CD14-positive monocyte (primary cell): ENCODE data around the gene TRAF5. TPM values are rescaled to one million over a fixed set of nuclear protein-coding genes. Genes with fewer than 3 reads are reported as not detected.

Experiments
- DNase-seq, 3 donors: peaks; one replicate each; pipeline ENCODE4 v3.0.0-alpha.2; 2011 to 2022
- H2AFZ ChIP-seq: 2 replicates; pipeline ENCODE4 v1.6.0; 2012; ENCODE audit warnings: mild to moderate bottlenecking, low read depth, low read length, inconsistent platforms; ENCODE audit not compliant: insufficient read depth, poor library complexity, severe bottlenecking
- H3K27ac ChIP-seq, 2 donors: 1 replicate in 1 of 2; 2 replicates in 1 of 2; pipeline ENCODE4 v1.5.1; 2012 to 2013; ENCODE audit warnings: low read length in 2 of 2, control low read depth in 1 of 2, inconsistent platforms in 1 of 2, low read depth in 1 of 2, mild to moderate bottlenecking in 1 of 2
- H3K27me3 ChIP-seq, 2 donors: one replicate each; pipeline versions ENCODE4 v1.6.0 to v1.6.1; 2011 to 2013; ENCODE audit warnings: low read length in 2 of 2; ENCODE audit not compliant: control insufficient read depth in 2 of 2, insufficient read depth in 2 of 2
- H3K36me3 ChIP-seq, 2 donors: replicated peaks in 1 of 2; 1 replicate in 1 of 2; 2 replicates in 1 of 2; pipeline versions ENCODE4 v1.5.1 to v1.6.1; 2012 to 2013; ENCODE audit warnings: low read length in 2 of 2, control low read depth in 1 of 2, inconsistent platforms in 1 of 2, mild to moderate bottlenecking in 1 of 2; ENCODE audit not compliant: insufficient read depth in 2 of 2, control insufficient read depth in 1 of 2
- H3K4me1 ChIP-seq, 2 donors: 1 replicate in 1 of 2; 2 replicates in 1 of 2; pipeline versions ENCODE4 v1.5.1 to v1.6.1; 2012 to 2013; ENCODE audit warnings: low read length in 2 of 2, control low read depth in 1 of 2, inconsistent platforms in 1 of 2, mild to moderate bottlenecking in 1 of 2, moderate library complexity in 1 of 2; ENCODE audit not compliant: insufficient read depth in 2 of 2, control insufficient read depth in 1 of 2
- H3K4me2 ChIP-seq: replicated peaks from 2 replicates; pipeline ENCODE3; 2012; ENCODE audit warnings: low read length, moderate library complexity, mild to moderate bottlenecking; ENCODE audit not compliant: poor library complexity, severe bottlenecking; ENCODE audit errors: extremely low read depth
- H3K4me3 ChIP-seq, 3 experiments: fragments of 200-600 bp in 1 of 3; sonication (generic) in 1 of 3; replicated peaks in 1 of 3; 1 replicate in 2 of 3; 2 replicates in 1 of 3; pipeline ENCODE4 v1.5.1; 2011 to 2013; ENCODE audit warnings: low read length in 3 of 3, mild to moderate bottlenecking in 3 of 3, control low read depth in 2 of 3, low read depth in 2 of 3, inconsistent platforms in 1 of 3, moderate library complexity in 1 of 3
- H3K79me2 ChIP-seq: 2 replicates; pipeline ENCODE4 v1.6.0; 2012; ENCODE audit warnings: mild to moderate bottlenecking, control low read depth, inconsistent platforms, low read length, moderate library complexity; ENCODE audit not compliant: insufficient read depth
- H3K9ac ChIP-seq: 2 replicates; pipeline ENCODE4 v1.6.0; 2017; ENCODE audit warnings: low read length, mild to moderate bottlenecking; ENCODE audit not compliant: insufficient read depth, poor library complexity, severe bottlenecking
- H3K9me3 ChIP-seq, 2 donors: replicated peaks in 1 of 2; 1 replicate in 1 of 2; 2 replicates in 1 of 2; pipeline versions ENCODE4 v1.5.1 to v1.6.1; 2012 to 2013; ENCODE audit warnings: low read length in 2 of 2, control low read depth in 1 of 2; ENCODE audit not compliant: control insufficient read depth in 1 of 2, insufficient read depth in 1 of 2
- H4K20me1 ChIP-seq: 2 replicates; pipeline ENCODE4 v1.6.0; 2012; ENCODE audit warnings: mild to moderate bottlenecking, low read length, control low read depth, moderate library complexity; ENCODE audit not compliant: insufficient read depth
- H3K27ac Mint-ChIP-seq, 7 donors: one replicate each; pipeline ENCODE4 v1.8.0; 2020; ENCODE audit warnings: mild to moderate bottlenecking in 7 of 7, mixed read lengths in 7 of 7, moderate library complexity in 6 of 7, inconsistent platforms in 2 of 7
- H3K27me3 Mint-ChIP-seq, 3 donors: one replicate each; pipeline ENCODE4 v1.8.0; 2021 to 2022; ENCODE audit warnings: low read depth in 3 of 3, mild to moderate bottlenecking in 3 of 3, mixed read lengths in 3 of 3, moderate library complexity in 3 of 3, inconsistent platforms in 1 of 3
- H3K36me3 Mint-ChIP-seq, 2 donors: one replicate each; pipeline ENCODE4 v1.8.0; 2020; ENCODE audit warnings: mixed read lengths in 2 of 2, inconsistent platforms in 1 of 2, mild to moderate bottlenecking in 1 of 2
- H3K4me1 Mint-ChIP-seq: one replicate; pipeline ENCODE4 v1.8.0; 2020; ENCODE audit warnings: mild to moderate bottlenecking, mixed read lengths
- H3K4me3 Mint-ChIP-seq, 2 donors: one replicate each; pipeline ENCODE4 v1.8.0; 2020; ENCODE audit warnings: mild to moderate bottlenecking in 2 of 2, mixed read lengths in 2 of 2, moderate library complexity in 1 of 2
- H3K9me3 Mint-ChIP-seq, 7 donors: one replicate each; pipeline ENCODE4 v1.8.0; 2020 to 2022; ENCODE audit warnings: mixed read lengths in 7 of 7, mild to moderate bottlenecking in 6 of 7, moderate library complexity in 6 of 7, inconsistent platforms in 2 of 7
- CTCF ChIP-seq: fragments of 200-600 bp; IDR thresholded peaks from one replicate; pipeline ENCODE4 v1.8.0; 2022; ENCODE audit warnings: antibody characterized with exemption, mild to moderate bottlenecking
- WGBS: methylation state at CpG from one replicate; pipeline ENCODE4 v1.1.5; 2013; ENCODE audit warnings: missing lambda C conversion rate; ENCODE audit not compliant: insufficient coverage; 5-methylcytosine and 5-hydroxymethylcytosine counted together
- intact Hi-C, 2 donors: fragments of 100-400 bp; cut with micrococcal nuclease; formaldehyde crosslinking; loops; one replicate each; pipeline versions ENCODE4 v1.15.0 to v1.15.1; 2023
- polyA plus RNA-seq, 3 donors: library from polyadenylated mRNA; depleted of rRNA in 1 of 3; unstranded in 2 of 3; stranded (reverse) in 1 of 3; fragments of 300-500 nt in 2 of 3; fragments of >200 nt in 1 of 3; fragmentation: Illumina TruSeq in 2 of 3; gene quantifications; 1 replicate in 2 of 3; 2 replicates in 1 of 3; pipeline ENCODE4 v1.2.3, GENCODE V29; 2012 to 2021

Gene TRAF5
- polyA plus RNA-seq, 3 donors, result 1.0 to 3.8 (median 1.6) TPM

- Mint-ChIP-seq H3K4me1 (peaks cover 19% of the 10 kb centered on the region), H3K36me3 (peaks cover 5 to 6% of the 10 kb centered on the region in 2 donors), H3K27ac (peak overlapping the region; percentile 99 to 100 (median 100)), H3K27me3 (peaks cover 0 to 4% (median 2%) of the 10 kb centered on the region in 3 donors), H3K9me3 (peaks cover 0 to 3% (median 0%) of the 10 kb centered on the region in 7 donors), H3K4me3 (peak overlapping the region; percentile 87 to 98)
- no peaks in the 10 kb centered on the region for H3K36me3 ChIP-seq
- peak overlapping the region; percentile 75 to 97 (median 80) for H3K4me3 ChIP-seq
- H3K27me3 ChIP-seq, result no peaks in the 10 kb centered on the region
- H3K4me2 ChIP-seq, result peak overlapping the region; percentile 78
- peak overlapping the region; percentile 82 for H2AFZ ChIP-seq
- TF ChIP-seq CTCF, result no peak
- peaks cover 7% of the 10 kb centered on the region for H3K79me2 ChIP-seq
- no peaks in the 10 kb centered on the region for H3K9me3 ChIP-seq
- H3K4me1 ChIP-seq, result peaks cover 13 to 15% of the 10 kb centered on the region in 2 donors
- peak overlapping the region; percentile 97 to 98 for H3K27ac ChIP-seq
- H3K9ac ChIP-seq, result peak overlapping the region; percentile 88
- WGBS, result 5% methylated on average over 45 of the region's 49 CpGs
- intact Hi-C loops, result no loop called here
- H4K20me1 ChIP-seq, result no peaks in the 10 kb centered on the region
- peak; percentile 91 to 96 (median 94) for DNase-seq
These were observed 56.3 kb downstream of the TRAF5 start for GRCh38 chr1:211382714-211383480.

- intact Hi-C loops, result no loop called here
- Histone ChIP-seq H3K27ac (no peak overlapping the region), H3K4me1 (peaks cover 13 to 15% of the 10 kb centered on the region in 2 donors), H2AFZ (no peak overlapping the region), H3K27me3 (no peaks in the 10 kb centered on the region), H3K9me3 (no peaks in the 10 kb centered on the region), H3K79me2 (peaks cover 7% of the 10 kb centered on the region), H3K4me2 (no peak overlapping the region), H4K20me1 (no peaks in the 10 kb centered on the region), H3K36me3 (no peaks in the 10 kb centered on the region), H3K4me3 (no peak overlapping the region), H3K9ac (no peak overlapping the region)
- no peak for DNase-seq
- peaks cover 19% of the 10 kb centered on the region for H3K4me1 Mint-ChIP-seq
- H3K36me3 Mint-ChIP-seq, result peaks cover 5 to 6% of the 10 kb centered on the region in 2 donors
- peaks cover 0 to 4% (median 2%) of the 10 kb centered on the region in 3 donors for H3K27me3 Mint-ChIP-seq
- WGBS, result no CpG with 5 or more reads among the region's 3 CpGs
- no peak for TF ChIP-seq CTCF
- no peak overlapping the region for H3K27ac Mint-ChIP-seq
- H3K4me3 Mint-ChIP-seq, result no peak overlapping the region
- peaks cover 0 to 3% (median 0%) of the 10 kb centered on the region in 7 donors for H3K9me3 Mint-ChIP-seq
These were observed 57.9 kb downstream of the TRAF5 start for GRCh38 chr1:211384524-211384923.
